GM19397 (cell line): ENCODE data around the gene FRMPD4.

Experiments
- ATAC-seq: cut with Tn5 transposase; IDR thresholded peaks from one replicate; pipeline ENCODE4 v1.9.1; 2021; ENCODE audit warnings: mild to moderate bottlenecking, moderate library complexity; ENCODE audit not compliant: unreplicated experiment

Gene FRMPD4

DNA sequence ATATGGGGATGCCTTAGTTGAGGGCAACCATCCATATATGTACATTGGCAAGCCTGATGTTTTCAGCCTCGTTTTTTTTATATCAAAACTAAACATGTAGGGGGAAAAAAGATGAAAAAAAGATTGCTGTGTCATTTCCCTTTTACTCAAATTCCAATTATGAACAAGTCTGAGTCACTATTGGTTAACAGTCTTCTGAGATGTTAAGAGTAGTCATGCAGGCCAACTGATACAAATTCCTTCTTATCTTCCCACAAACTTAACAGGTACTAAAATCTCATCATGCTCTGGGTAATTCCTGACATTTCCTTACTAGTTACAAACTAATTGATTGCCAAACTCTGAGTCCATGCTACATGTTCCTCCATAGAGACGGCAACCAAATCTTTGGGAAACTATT lies 222.1 kb downstream of the FRMPD4 start:
- ATAC-seq, result no peak

DNA sequence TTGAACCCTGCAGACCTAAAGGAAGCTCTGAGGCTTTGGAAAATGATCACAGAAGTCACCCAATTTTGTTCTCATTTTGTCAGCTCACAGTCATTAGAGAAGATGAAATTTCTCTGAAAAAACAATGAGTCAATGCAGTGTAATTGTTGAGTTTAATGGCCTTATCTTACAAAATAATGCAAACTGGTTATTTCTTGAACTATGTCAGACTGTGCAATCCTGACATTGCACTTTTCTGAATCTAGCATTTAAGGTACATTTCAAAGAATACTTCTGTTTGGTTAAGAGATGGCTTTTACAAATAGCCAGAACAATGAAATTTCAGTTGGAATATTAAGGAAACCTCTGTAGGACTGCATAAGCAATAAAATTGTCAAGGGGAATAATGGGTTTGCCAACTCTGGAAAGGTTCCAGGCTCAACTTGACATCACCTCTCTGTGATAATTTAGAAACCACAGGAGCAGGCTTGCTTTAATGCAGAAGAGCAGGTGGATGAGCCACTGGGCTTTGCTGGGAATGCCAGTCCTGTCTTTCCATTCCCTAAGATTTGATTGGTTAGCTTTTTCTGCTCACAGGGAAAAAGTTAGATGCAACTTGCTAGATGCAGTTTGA lies 222.8 kb downstream of the FRMPD4 start:
- ATAC-seq, result no peak

DNA sequence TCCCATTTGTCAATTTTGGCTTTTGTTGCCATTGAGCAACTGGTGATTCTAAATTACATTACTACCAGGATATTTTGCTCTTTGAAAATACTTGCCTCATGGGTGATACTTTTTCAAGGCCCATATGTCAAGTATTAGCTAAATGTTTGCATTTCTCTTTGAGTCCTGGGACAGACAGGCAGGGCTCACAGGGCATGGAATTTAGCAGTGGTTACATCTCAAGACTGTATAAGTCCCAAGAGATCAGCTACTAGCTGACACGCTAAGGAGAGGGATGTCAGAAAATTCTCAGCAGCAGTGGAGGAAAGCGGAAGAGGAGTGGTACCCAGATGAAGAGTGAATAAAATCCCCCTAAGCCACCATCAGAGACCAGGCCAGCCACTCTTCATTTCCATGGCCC lies 224.9 kb downstream of the FRMPD4 start:
- no peak for ATAC-seq

DNA sequence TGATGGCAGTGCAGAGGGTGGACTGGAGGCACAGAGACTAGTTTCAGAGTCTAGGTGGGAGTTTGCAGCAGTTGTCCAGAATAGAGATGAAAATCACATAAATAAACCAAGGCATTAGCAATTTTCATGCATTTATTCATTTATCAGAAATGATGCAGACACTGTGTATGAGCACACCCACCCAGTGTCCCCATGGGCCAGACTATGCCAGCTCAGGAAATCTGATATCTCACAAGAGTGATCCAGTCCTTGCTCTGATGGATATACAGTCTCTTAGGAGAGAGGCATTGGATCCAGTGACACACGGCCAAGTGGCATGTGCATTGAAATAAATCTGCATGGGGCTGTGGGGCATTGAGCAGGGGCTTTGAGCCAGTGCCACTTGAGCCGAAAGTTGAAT lies 228.2 kb downstream of the FRMPD4 start:
- ATAC-seq, result no peak

DNA sequence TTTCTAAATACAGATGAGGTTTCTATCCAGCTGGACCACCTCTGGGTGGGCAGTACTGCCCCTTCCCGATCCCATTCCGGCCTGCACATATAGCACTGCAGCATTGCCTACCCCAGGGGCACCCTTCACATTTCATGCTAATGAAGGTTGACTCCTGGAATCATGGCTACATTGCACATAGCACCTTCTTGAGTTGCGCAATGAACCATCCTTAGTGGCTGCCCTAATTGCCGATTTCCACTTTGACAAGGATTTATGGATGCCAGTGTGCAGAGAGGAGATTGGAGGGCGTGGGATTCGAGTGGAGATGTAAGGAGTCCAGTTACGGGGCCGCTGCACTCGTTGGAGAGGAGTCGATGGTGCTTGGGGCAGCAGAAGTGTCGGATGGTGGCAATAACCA lies 229.0 kb downstream of the FRMPD4 start:
- ATAC-seq, result no peak

DNA sequence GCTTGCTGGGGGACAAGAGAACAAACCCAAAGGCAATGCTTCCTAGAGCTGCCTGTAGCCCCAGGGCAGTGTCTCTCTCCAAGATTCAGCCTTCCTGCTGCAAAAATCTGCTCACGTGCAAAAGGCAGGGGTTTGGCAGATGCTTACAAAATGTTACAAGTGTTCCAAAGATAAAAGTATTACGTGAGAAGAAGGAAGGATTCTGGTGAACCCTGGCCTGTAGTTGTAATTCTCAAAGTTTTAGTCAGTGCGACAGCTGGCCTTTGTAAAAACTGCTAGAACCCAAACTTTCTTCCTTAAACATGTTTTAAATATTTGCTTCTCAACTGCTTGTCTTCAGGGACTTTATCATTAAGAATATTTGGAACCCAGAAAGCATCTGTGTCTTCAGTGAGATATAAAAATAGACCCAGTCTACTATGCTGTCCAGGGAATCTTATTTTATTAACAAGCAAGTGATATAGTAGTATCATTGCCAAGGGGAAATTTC lies 232.3 kb downstream of the FRMPD4 start:
- ATAC-seq, result no peak

DNA sequence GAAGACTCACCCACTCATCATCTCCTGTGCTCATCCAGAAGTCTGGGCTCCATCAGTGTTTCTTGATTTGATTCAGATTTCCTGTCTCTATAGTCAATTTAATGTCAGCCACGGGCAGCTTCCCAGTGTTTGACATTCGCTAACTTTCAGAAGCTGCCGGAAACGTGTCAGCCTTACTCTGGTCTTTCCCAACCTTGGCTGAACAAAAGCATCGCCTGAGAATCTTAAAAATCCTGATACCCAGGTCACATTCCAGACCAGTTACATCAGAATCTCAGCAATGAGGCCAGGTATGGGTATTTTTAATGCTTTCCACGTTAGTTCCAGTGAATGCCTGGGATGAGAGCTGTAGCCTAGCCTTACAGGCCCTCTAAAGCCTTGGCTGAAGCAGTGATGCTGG lies 233.8 kb downstream of the FRMPD4 start:
- no peak for ATAC-seq

DNA sequence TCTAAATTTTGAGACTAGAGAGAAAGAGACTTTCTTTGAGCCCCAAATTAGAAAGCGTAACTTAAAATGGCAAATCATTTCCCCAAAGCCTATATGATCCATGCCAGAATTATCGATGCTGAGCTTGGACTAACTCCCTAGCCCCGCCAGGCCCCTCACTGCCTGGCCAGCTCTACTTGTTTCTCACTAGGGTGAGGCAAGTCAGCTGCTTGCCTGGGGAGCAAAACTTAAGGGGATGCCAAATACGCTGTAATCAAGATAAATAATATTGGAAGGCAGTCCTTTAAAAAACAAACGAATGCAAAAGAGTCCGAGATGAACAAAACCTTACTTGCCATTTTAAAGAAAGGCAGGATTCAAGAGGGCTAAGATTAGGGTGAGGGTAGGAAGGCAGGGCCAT lies 236.0 kb downstream of the FRMPD4 start:
- no peak for ATAC-seq

DNA sequence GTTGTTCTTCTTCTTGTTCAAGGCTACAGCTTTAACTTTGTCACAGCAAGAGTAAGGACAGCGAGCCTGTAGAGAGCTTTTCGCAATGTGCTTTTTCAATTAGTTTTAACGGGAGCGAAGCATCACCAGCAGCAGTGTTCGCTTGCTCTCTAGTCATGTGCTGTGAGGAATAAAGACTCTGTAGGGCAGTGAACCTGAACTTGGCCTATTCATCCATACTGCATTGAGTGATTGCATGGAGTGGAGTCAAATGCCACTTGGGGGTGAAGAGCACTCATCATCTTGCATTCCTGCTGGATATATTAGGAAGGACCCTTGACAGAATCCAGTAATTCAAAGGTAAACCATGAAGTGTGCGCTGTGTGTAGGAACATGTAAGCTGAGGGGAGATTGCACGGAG lies 240.0 kb downstream of the FRMPD4 start:
- ATAC-seq, result no peak

DNA sequence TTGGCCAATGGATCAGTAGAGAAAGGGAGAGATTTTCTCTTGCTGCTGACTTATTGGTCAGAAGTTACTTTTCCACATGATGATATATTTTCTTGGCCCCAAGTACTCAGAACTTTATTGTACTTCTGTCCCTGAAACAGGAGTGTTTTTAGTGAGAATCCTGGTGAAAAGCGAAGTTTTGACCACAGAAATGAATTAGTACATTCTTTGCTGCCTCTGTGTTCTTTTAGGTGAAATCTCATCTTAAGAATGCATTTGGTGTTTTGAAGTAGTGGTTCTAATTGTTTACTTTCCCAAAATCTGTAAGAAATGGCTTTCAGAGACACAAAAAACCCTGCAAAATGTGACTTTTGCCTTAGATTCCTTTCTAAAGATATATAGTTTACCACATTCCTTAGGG lies 240.4 kb downstream of the FRMPD4 start:
- no peak for ATAC-seq

DNA sequence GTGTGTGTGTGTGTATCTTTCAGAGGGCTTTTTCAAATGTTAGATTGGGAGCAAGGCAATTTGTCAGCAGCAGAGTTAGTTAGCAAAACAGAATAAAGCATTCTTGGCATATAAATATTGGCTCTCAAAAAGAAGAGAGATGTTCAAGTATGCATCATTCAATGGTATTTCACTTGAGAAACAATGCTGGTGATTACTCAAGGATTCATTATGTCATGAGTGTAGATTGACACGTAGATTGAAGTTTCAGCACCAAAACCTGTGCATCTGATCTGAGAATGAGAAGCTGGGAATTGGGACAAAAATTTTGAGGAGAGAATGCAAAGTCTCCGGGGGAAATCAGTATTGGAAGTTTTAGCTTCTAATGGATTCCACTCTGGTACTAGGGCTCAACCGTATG lies 241.4 kb downstream of the FRMPD4 start:
- no peak for ATAC-seq

DNA sequence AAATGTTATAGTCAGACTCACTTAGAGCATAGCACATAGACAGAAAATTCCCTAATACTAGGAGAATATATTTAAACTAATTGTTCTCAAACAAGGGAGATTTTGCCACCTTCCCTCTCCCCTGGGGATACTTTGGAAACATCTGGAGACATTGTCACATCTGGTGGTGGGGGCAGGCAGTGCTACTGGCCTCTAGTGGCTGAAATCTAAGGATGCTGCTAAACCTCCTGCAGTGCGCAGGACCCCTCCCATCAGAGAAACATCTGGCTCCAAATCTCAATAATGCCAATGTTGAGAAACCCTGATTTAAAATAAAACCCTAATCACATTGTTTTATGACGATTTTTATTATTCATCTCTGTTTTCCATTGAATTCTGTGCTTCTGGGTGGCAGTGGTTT lies 244.9 kb downstream of the FRMPD4 start:
- ATAC-seq, result no peak

DNA sequence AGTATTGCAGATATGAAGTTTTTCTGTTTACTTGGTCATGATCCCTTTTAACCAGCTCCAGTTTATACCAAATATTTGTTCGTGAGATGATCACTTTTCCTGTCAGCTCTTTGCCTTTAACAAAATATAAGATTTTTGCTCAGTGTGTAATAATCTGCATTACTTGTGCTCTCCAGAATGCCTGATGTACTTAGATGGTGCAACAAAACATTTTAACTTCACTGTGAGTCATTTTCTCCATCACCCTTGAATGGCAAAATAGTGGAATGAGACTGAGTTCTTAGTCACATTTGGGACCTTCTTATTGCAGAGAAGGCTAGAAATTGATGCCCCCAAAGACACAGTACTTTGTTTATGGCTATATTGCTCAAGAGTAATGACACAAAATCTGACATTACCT lies 252.0 kb downstream of the FRMPD4 start:
- ATAC-seq, result no peak

DNA sequence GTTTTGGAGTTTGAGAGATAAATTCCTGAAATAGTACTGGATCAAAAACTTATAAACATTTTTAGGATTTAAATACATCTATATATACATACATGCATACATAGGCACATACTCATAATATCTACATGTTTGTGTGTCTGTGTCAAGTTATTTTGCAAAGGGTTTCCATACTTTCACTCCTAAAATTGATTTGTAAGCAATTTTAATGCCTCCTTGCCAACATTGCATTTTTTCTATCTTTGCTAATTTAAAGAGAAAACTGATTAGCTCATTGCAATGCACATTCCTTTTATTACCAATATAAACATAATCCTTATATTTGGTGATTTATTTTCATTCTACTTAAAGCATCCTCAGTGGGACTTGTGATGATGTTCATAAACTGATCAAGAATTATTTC lies 258.3 kb downstream of the FRMPD4 start:
- ATAC-seq, result no peak

DNA sequence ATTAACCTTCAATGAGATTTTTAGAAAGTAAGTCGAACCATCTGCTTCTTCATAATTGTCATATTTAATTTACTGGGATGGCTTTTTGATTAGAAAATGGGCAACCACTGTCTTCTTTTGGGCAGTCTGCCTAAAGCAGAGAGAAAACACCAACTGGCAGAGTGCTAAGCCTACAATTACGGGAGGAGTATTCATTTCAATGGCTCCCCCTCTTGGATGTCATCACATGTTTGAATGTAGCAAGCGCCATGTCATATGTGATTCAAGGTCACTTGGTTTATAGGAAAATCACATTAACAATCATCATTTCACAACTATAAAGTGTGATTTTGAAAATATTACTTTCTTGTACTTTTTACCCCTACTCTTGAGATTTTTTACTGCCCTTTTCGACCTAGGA lies 261.9 kb downstream of the FRMPD4 start:
- no peak for ATAC-seq

DNA sequence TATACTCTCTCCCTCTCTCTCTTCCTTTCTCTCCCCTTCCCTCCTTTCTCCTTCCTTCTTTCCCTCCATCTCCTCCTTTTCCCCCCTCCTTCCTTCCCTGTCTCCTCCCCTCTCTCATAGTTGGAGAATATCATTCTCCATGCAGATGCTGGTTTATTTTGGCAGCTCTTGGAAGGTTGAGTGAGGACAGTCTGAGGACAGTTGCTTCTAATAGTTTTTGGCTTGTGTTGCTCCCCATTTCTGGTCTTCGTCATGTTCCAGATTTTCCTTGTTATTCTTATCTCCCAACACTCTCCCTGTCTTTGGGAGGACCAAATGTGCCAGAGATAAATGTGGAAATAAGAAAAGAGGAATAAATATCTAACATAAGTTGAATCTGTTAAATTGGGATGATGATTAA lies 263.0 kb downstream of the FRMPD4 start:
- no peak for ATAC-seq

DNA sequence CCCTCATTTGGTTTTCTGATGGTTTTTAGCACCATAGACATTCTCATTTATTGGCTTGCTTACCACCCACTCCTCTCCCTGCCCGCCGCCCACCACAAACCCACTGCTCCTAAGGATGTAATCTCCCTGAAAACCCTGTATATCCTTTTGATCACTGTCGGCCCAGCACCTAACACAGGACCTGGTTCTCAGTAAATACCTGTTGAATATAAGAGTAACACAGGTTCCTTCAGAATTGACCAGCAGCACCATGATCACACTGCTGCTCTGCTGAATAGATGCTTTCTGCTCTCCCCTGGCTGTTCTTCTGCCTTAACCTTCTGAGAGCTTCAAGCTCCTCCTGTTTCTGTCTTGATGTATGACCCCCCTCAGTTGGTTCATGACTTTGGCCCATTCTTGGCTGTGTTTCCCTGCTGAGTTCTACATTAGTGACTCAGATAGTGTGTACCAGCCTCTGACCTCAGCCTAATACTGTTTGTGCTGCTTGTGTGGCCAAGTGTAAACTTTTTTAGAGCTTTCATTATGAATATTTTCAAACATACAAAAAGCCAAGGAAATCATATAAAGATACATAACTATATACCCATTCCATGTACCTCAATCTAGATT lies 265.3 kb downstream of the FRMPD4 start:
- ATAC-seq, result no peak

DNA sequence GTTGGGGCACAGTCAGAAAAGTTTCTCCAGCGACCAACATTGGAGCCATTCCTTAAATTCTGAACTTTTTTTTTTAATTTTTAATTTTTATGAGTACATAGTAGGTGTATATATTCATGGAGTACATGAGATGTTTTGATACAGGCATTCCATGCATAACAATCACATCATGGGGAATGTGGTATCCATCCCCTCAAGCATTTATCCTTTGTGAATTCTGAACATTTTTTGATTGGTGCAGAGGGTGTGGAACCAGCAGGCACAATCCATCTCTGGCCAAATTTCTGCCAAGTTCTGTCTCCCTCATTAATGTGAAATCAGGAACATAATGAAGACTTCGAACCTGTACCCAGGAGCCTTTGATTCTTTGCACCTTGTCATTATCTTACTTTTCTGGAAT lies 267.0 kb downstream of the FRMPD4 start:
- no peak for ATAC-seq

DNA sequence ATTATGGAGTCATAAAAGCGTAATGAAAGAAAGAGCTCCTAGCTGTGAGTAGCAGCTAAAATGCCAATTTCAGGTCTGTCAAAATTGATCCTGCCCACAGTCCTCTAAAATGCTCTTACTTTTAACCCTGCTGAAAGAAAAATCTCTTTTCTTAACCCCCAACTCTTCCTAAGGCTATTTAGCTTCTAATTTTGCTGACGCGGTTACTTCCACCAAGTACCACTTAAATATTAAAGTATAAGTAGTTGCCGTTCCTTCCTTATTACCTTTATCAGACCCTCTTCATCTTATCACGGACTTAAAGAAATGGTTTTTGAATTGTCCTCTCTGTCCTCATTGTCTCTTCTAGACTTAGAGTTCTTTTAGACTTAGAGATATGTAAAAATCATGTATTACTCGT lies 272.2 kb downstream of the FRMPD4 start:
- ATAC-seq, result no peak

DNA sequence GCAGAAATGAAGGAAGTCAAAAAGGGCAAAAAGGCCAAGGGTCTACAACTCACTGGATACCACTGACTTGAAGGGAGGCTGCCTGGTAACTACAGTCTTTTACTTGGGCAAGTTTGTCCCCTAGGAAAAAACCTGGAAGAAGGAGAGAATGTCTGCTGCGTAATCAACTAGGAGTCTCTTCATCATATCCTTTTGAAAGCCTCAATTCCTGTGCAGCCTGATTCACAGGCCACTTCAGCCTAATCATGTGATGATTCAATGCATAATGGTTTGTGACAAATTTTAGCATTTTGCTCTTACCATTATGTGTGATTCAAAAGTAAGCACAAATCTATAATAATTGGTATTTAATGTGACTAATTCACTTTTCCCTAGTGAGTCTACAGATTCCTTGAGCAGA lies 273.6 kb downstream of the FRMPD4 start:
- ATAC-seq, result no peak

DNA sequence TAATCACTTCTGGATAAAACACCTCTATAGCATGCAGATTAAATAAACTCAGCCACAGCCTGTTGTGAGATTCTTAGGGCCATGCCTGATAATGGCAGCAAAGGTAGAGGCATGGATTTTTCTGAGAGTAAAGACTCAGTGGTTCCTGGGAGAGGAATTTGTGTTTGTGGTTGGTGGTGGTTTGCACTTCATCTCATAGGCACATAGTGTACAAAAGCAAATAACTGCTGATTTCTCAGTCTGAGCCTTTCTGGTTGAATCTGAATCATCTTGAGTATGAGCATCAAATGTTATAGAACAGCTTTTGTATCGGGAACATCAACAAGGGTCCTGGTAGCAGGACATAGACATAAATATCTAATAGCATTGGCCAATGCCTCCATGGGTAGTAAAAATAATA lies 274.3 kb downstream of the FRMPD4 start:
- ATAC-seq, result no peak

DNA sequence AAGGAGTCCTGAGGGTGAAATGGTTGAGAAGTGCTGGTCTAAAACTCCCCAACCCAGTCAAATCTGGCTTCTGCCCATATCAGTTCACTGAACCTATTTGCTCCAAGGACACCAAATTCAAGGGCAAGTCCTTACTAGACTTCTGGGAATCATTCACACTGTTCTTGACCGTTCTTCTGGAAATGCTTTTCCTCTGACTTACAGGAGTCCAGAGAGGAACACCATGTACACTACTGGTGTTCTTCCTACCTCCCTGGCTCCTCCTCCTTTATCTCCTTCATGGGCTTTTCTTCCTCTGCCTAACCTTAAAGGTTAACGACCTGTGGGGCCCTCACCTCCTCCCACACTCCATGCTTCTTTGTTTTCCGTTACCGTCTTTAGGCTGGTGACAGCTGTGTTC lies 281.3 kb downstream of the FRMPD4 start:
- ATAC-seq, result no peak

DNA sequence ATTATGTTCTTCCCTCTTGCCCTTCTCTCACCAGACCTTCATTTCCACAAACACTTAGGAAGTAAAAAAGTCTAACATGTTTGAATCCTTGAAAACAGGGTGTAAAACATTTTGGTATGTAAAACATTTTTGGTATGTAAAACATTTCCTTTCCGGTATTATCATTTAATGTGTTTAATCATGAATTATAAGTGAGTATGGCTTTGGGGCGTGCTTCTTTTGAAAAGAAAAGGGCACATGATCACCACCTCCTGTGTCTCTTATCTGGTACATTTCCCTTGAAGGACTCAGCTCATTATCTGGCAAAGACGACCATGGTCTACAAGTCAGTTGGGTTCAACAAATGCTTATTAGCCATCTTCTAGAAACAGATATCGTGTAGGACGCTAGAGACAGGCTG lies 283.6 kb downstream of the FRMPD4 start:
- ATAC-seq, result no peak
